ENCODE measurements around the gene FKBP8.
"Not testable (repeated sequence)": the region's sequence is repeated elsewhere in the genome, so short reads cannot be mapped to it uniquely, and the experiment has no call there.

FKBP8 gene

DNA sequence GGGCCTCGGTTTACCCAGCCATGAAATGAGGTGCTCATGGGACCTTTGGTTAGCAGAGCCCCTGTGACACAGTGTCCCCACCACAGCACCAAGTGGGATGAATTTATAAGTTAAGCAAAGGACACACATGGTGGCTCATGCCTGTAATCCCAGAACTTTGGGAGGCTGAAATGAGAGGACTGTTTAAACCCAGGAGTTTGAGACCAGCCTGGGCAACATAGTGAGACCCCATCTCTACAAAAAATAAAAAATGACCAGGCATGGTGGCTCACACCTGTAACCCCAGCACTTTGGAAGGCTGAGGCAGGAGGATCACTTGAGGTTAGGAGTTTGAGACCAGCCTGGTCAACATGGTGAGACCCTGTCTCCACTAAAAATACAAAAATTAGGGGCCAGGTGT lies 3.2 kb downstream of the FKBP8 start:
- H3K4me1 Mint-ChIP-seq, result peaks cover 24% of the 10 kb centered on the region
- H3K4me3 Mint-ChIP-seq, H3K27ac Mint-ChIP-seq, H3K9me3 Mint-ChIP-seq, DNase-seq, H3K27me3 Mint-ChIP-seq, ATAC-seq: not testable (repeated sequence)
- H3K36me3 Mint-ChIP-seq (ENCODE audit: low read depth), result peaks cover 14% of the 10 kb centered on the region

- Mint-ChIP-seq H3K36me3 (ENCODE audit: low read depth) (peaks cover 14% of the 10 kb centered on the region), H3K27ac (no peak overlapping the region), H3K9me3 (no peaks in the 10 kb centered on the region), H3K4me3 (no peak overlapping the region), H3K4me1 (peaks cover 24% of the 10 kb centered on the region), H3K27me3 (no peaks in the 10 kb centered on the region)
- no peak for ATAC-seq
- no peak for DNase-seq
Observed at GRCh38 chr19:18539372-18539771, 4.0 kb downstream of the FKBP8 start.

- Mint-ChIP-seq H3K4me1 (peaks cover 17% of the 10 kb centered on the region), H3K9me3 (no peaks in the 10 kb centered on the region), H3K27ac (no peak overlapping the region), H3K36me3 (ENCODE audit: low read depth) (peaks cover 16% of the 10 kb centered on the region), H3K27me3 (no peaks in the 10 kb centered on the region), H3K4me3 (no peak overlapping the region)
- no peak for DNase-seq
- no peak for ATAC-seq
Observed at GRCh38 chr19:18538115-18538514, 5.3 kb downstream of the FKBP8 start.

DNA sequence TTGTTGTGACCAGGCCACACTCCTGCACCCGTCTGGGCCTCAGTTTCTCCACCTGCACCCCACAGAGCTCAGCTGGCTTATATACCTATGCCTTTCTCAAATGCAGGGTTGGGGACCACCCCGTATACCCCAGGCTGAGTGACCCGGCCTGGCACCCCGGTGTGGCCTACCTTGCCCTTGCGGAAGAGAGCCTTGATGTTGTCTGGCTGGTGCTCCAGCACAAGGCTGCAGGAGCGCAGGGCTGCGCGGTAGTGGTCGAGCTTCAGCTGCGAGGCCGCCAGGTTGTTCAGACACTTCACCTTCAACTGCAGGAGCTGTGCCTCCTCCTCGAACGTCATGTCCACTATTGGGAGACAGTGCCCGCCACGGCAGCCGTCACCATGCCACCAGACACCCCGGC lies 5.9 kb downstream of the FKBP8 start:
- Mint-ChIP-seq H3K27ac (no peak overlapping the region), H3K4me1 (peaks cover 15% of the 10 kb centered on the region), H3K4me3 (no peak overlapping the region), H3K9me3 (no peaks in the 10 kb centered on the region), H3K36me3 (ENCODE audit: low read depth) (peaks cover 16% of the 10 kb centered on the region), H3K27me3 (no peaks in the 10 kb centered on the region)
- DNase-seq, result no peak
- ATAC-seq, result no peak

- H3K36me3 Mint-ChIP-seq (ENCODE audit: low read depth), result peaks cover 18% of the 10 kb centered on the region
- no peaks in the 10 kb centered on the region for H3K27me3 Mint-ChIP-seq
Observed at GRCh38 chr19:18536475-18536874, 6.9 kb downstream of the FKBP8 start.

DNA sequence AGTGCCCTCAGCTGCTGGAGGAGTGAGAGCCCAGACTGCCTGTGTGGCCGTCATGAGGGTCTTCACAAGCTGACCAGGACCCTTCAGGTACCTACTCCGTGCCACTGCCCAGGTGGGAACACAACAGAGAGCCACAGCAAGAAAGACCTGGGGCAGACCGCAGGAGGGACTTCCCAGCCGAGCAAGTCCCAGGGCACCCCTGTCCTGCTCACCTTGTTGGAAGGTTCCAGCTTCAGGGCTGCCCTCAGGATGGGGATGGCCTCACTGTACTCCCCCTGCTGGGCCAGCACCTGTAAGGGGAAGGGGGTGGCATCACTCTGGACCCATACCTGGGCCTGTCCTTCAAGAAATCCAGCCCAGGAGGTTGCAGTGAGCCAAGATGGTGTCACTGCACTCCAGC lies 10.3 kb downstream of the FKBP8 start:
- no peak for ATAC-seq
- Mint-ChIP-seq H3K36me3 (ENCODE audit: low read depth) (peaks cover 13% of the 10 kb centered on the region), H3K4me3 (no peak overlapping the region)

More at GRCh38 chr19:18536475-18536874, 6.9 kb downstream of the FKBP8 start:
- DNase-seq (no peak), ATAC-seq (no peak)
- no peaks in the 10 kb centered on the region for H3K9me3 Mint-ChIP-seq
- peaks cover 8% of the 10 kb centered on the region for H3K4me1 Mint-ChIP-seq
- H3K4me3 Mint-ChIP-seq, result no peak overlapping the region
- no peak overlapping the region for H3K27ac Mint-ChIP-seq

DNA sequence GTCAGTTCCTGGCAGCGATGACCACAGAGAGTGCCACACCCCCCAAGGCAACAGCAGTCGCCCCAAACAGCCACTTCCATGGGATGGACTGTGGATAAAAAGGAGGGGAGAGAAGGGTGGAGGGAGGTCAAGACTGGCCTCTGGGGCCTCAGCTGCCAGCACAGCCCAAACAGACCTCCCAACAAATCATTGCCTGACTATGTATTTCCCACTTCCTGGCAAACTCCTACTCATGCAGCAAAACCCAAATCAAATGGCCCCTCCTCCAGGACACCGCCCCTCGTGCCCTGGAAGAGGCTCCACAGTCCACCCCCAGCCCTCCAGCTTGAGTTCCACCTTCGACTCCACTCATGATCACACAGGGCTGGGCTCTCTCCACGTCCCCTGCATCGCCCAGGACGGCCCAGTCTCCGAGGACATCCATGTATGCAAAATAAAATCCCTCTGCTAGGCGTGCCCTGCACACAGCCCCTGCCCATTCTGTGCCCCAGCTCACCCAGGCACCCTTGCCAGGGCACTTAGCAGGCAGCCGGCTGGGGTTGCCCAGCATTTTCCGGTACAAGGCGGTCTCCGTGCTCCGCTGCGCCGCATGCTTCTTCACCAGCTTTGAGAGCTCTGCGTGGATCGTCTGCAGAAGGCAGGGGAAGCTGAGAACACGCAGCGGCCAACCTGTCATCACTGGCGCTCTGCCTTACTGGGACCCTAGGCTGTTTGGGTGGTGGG lies 11.0 kb downstream of the FKBP8 start:
- peaks cover 11% of the 10 kb centered on the region for H3K36me3 Mint-ChIP-seq (ENCODE audit: low read depth)
- ATAC-seq, result no peak
- H3K27ac Mint-ChIP-seq, result no peak overlapping the region
- no peaks in the 10 kb centered on the region for H3K27me3 Mint-ChIP-seq
- no peak overlapping the region for H3K4me3 Mint-ChIP-seq
- DNase-seq, result no peak
- no peaks in the 10 kb centered on the region for H3K9me3 Mint-ChIP-seq
- no peaks in the 10 kb centered on the region for H3K4me1 Mint-ChIP-seq

More for the DNA sequence above, 10.3 kb downstream of the FKBP8 start:
- Mint-ChIP-seq H3K4me1 (no peaks in the 10 kb centered on the region), H3K9me3 (no peaks in the 10 kb centered on the region), H3K27me3 (no peaks in the 10 kb centered on the region), H3K27ac (no peak overlapping the region)
- DNase-seq, result no peak

DNA sequence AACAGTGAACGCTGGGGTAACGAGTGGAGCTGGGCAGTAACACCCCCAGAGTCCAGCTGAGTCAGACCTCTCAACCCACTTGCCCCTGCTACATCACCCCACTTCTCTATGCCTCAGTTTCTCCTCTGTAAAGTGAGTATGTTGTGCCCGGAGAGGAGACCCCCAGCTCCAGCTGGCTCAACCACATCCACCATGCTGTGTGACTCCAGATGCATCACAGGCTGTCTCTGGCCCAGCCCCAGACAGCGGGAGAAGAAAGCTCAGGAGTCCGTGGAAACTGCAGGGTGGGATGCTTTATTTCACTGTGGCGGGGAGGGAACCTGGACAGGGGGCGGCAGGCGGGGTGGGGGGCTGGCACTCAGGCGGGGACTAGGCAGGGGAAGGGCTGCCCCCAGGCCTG lies 11.9 kb downstream of the FKBP8 start:
- Mint-ChIP-seq H3K4me1 (no peaks in the 10 kb centered on the region), H3K4me3 (no peak overlapping the region), H3K27ac (no peak overlapping the region), H3K36me3 (ENCODE audit: low read depth) (peaks cover 8% of the 10 kb centered on the region), H3K27me3 (no peaks in the 10 kb centered on the region), H3K9me3 (no peaks in the 10 kb centered on the region)
- no peak for ATAC-seq
- no peak for DNase-seq

DNA sequence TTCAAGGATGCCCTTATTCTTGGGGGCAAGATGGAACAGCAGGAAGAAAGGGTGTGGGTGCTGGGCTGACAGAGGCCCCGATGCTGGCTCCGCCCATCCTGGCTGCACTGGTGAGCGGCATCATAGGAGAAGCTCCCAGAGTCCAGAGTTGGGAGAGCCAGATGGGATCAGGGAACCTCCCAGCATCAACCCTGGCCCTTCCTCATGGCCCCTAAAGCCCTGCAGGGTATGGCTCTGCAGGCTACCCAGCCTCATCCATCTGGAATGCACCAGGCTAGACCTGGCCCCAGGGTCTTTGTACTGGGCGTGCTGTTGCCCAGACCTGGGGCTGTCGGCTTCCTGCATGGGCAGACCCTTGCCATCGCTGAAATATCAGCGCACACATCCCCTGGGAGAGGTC lies 13.6 kb downstream of the FKBP8 start:
- H3K27me3 Mint-ChIP-seq, result no peaks in the 10 kb centered on the region
- no peak overlapping the region for H3K27ac Mint-ChIP-seq
- peaks cover 7% of the 10 kb centered on the region for H3K36me3 Mint-ChIP-seq (ENCODE audit: low read depth)
- no peaks in the 10 kb centered on the region for H3K9me3 Mint-ChIP-seq
- no peak for DNase-seq
- no peak overlapping the region for H3K4me3 Mint-ChIP-seq
- no peak for ATAC-seq
- no peaks in the 10 kb centered on the region for H3K4me1 Mint-ChIP-seq

GRCh38 chr19:18526316-18526715 lies 17.1 kb downstream of the FKBP8 start:
- Mint-ChIP-seq H3K27ac (no peak overlapping the region), H3K4me1 (peaks cover 4% of the 10 kb centered on the region), H3K4me3 (no peak overlapping the region), H3K36me3 (ENCODE audit: low read depth) (peaks cover 2% of the 10 kb centered on the region), H3K9me3 (no peaks in the 10 kb centered on the region), H3K27me3 (no peaks in the 10 kb centered on the region)
- DNase-seq, result no peak
- ATAC-seq, result no peak

- DNase-seq (no peak), ATAC-seq (no peak)
- Mint-ChIP-seq H3K36me3 (ENCODE audit: low read depth) (no peaks in the 10 kb centered on the region), H3K4me3 (no peak overlapping the region), H3K9me3 (no peaks in the 10 kb centered on the region), H3K27me3 (no peaks in the 10 kb centered on the region), H3K27ac (no peak overlapping the region), H3K4me1 (peaks cover 15% of the 10 kb centered on the region)
Observed at GRCh38 chr19:18523841-18524240, 19.5 kb downstream of the FKBP8 start.

GRCh38 chr19:18522862-18523440 lies 20.4 kb downstream of the FKBP8 start:
- H3K27me3 Mint-ChIP-seq; ATAC-seq; DNase-seq; H3K9me3 Mint-ChIP-seq; H3K36me3 Mint-ChIP-seq (ENCODE audit: low read depth): not testable (repeated sequence)
- H3K27ac Mint-ChIP-seq, result peak overlapping the region; percentile 90
- H3K4me3 Mint-ChIP-seq, result peak overlapping the region; percentile 81
- H3K4me1 Mint-ChIP-seq, result peaks cover 17% of the 10 kb centered on the region

DNA sequence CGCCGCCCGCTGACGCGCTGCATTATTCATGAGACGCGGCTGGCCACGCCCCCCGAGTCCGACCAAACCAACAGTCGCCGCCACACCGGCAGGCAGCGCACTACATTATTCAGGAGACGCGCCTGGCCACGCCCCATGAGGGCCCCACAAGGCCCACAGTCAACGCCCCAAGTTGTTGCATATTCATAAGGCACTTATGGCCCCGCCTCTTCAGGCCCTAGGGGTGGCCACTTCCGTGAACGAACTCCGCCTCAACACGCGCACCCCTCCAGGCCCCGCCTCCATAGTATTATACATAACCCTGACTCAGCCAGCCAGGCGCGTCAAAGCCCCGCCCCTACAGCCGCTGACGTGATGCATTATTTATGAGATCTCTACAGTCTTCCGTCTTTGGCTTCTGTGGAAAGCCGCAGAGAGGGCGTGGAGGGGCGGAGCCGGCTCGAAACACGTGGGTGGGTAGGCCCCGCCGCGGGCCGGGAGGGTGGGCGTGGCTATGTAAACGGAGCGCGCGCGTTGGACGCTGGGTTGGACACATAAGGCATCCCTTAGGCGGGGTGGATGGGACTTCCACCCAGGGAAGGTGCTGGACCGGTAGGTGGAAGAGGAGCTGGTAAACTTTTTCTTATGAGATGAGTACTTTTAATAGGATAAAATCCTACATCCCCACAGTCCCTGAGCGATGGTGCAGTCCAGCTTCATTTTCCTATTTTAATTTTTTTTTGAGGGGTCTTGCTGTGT lies 21.1 kb downstream of the FKBP8 start:
- Mint-ChIP-seq H3K4me3 (peak overlapping the region; percentile 81), H3K36me3 (ENCODE audit: low read depth) (no peaks in the 10 kb centered on the region), H3K27me3 (no peaks in the 10 kb centered on the region), H3K27ac (peak overlapping the region; percentile 90), H3K9me3 (no peaks in the 10 kb centered on the region), H3K4me1 (peaks cover 20% of the 10 kb centered on the region)
- DNase-seq, result peak; percentile 100
- ATAC-seq, result peak; percentile 97

GRCh38 chr19:18521692-18522123 lies 21.7 kb downstream of the FKBP8 start, which contains the start of gene ELL:
TSS of gene ELL (minus strand) at chr19:18522070. CDS start at chr19:18522055, 15 bp downstream.
- DNase-seq, result no peak
- peak within 1 kb of the TSS; percentile 90 for H3K27ac Mint-ChIP-seq
- H3K27me3 Mint-ChIP-seq, result no peaks in the 10 kb centered on the region
- H3K4me3 Mint-ChIP-seq, result peak within 1 kb of the TSS; percentile 81
- H3K9me3 Mint-ChIP-seq, result no peaks in the 10 kb centered on the region
- H3K36me3 Mint-ChIP-seq (ENCODE audit: low read depth), result no peaks in the 10 kb centered on the region
- H3K4me1 Mint-ChIP-seq, result peaks cover 23% of the 10 kb centered on the region
- peak; percentile 2 for ATAC-seq
